HS-27A (cell line): ENCODE results near the gene SLC17A6.

Source experiments
- DNase-seq: peaks from one replicate; pipeline ENCODE4 v3.0.0-alpha.2; 2012; ENCODE audit warnings: low read depth, missing footprints

The SLC17A6 gene

GRCh38 chr11:22389526-22390282, 51.5 kb downstream of the SLC17A6 start:
- no peak for DNase-seq

GRCh38 chr11:22390283-22390655, 52.1 kb downstream of the SLC17A6 start:
- no peak for DNase-seq

- DNase-seq = peak; percentile 2
Measured at GRCh38 chr11:22392561-22392960, 54.4 kb downstream of the SLC17A6 start.

- DNase-seq = no peak
Measured at GRCh38 chr11:22405377-22405776, 67.2 kb downstream of the SLC17A6 start.

GRCh38 chr11:22407267-22407666, 69.1 kb downstream of the SLC17A6 start:
- no peak for DNase-seq

GRCh38 chr11:22407921-22408320, 69.7 kb downstream of the SLC17A6 start:
- DNase-seq = no peak

- DNase-seq = no peak
Measured at GRCh38 chr11:22415476-22415875, 77.3 kb downstream of the SLC17A6 start.

GRCh38 chr11:22416462-22416861, 78.3 kb downstream of the SLC17A6 start:
- DNase-seq = no peak

- DNase-seq = no peak
Measured at GRCh38 chr11:22426915-22427314, 88.7 kb downstream of the SLC17A6 start.
